ENCODE data around the gene ZNF44. TPM values are rescaled to one million over a fixed set of nuclear protein-coding genes. Genes with fewer than 3 reads are reported as not detected.

Gene ZNF44
- 10 to 100 TPM; 10.1 to 33.3 (median 16.6) TPM for total RNA-seq
- polyA plus RNA-seq = 10 to 100 TPM in 1 of 2 donors, 1 to 10 TPM in 1; 9.0 to 11.1 TPM
- long read RNA-seq, donor 1, transcript ZNF44-202 (4 exons, 2,119 nt) = major isoform, 19 of 47 reads
- long read RNA-seq, donor 1, partial matches to known transcripts = 9 of 47 reads
- long read RNA-seq, donor 1, other reads (novel, unspliced or antisense) = 19 of 47 reads
- long read RNA-seq, donor 2, transcript ZNF44-202 (4 exons, 2,119 nt) = major isoform, 7 of 8 reads
- long read RNA-seq, donor 2, partial matches to known transcripts = 0 of 8 reads
- long read RNA-seq, donor 2, other reads (novel, unspliced or antisense) = 0 of 8 reads
- long read RNA-seq, donor 3, partial matches to known transcripts = 1 of 16 reads
- long read RNA-seq, donor 3, other reads (novel, unspliced or antisense) = 12 of 16 reads

DNA sequence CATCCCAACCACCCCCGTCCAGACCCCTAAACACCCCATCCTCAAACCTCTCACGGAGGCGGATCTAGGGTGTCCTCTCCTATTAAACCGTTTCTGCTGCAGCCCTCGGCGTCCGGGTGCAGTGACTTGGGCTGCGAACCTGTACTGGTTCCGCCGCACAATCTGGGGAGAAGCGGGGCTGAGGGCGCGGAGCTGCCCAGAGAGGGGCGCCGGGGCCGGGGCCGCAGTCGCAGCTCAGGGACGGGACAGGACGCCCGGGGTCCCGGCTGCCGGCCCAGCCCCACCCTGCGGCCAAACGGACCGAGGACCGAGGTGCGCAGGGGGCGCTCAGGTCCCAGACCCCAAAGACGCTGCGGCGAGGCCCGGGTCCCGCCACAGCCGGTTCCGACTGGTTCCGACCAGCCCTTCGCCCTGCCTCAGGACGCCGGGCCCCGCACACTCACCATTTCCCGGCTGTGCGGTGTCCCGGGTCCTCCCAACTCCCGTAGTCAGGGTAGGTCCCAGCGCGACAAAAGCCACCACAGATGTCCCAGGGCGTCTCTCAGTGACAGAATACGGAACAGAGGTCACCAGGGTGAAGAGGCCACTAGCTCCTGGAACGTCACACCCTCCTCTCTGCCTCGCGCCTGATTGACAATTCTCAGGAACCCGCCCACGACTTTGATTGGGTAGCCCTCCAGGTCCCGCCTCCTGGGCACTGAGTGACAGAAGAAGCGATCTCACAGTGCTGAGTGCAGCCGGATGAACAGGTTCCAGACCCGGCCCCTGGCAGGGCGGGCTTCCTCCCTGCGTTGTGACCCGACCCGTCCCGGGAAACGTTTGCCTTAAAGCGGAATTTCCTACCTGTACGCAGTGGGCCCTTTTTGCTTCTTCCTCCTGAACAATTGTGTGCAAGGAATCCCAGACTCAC lies at the start of gene ZNF44:
Gene ZNF44, minus strand, starts transcription at position 635 of the 910 bp plus-strand sequence. Its CDS starts 189 bp downstream, at position 446.
- 0 to 1% (median 0%) methylated on average over 63 to 66 of the region's 66 CpGs for WGBS, 3 donors
- Histone ChIP-seq H3K4me1 (ENCODE audit: insufficient read depth) (peaks cover 8% of the 10 kb centered on the region), H3K9me3 (no peaks in the 10 kb centered on the region), H3K27ac (peak within 1 kb of the TSS; percentile 59 to 91), H3K4me3 (peak within 1 kb of the TSS; percentile 91), H3K27me3 (no peaks in the 10 kb centered on the region), H3K36me3 (no peaks in the 10 kb centered on the region)
- intact Hi-C loops (cut with DNase I) = loop anchor here in 1 of 4 donors (5.0 kb wide), 1 partner anchor 73 kb away; the partner anchor contains the start of gene ZNF442
- peak; percentile 96 to 98 (median 98) for DNase-seq
- TF ChIP-seq EP300 (IDR thresholded peaks at IDR 0.05) = no peak
- TF ChIP-seq, protein P1, sequence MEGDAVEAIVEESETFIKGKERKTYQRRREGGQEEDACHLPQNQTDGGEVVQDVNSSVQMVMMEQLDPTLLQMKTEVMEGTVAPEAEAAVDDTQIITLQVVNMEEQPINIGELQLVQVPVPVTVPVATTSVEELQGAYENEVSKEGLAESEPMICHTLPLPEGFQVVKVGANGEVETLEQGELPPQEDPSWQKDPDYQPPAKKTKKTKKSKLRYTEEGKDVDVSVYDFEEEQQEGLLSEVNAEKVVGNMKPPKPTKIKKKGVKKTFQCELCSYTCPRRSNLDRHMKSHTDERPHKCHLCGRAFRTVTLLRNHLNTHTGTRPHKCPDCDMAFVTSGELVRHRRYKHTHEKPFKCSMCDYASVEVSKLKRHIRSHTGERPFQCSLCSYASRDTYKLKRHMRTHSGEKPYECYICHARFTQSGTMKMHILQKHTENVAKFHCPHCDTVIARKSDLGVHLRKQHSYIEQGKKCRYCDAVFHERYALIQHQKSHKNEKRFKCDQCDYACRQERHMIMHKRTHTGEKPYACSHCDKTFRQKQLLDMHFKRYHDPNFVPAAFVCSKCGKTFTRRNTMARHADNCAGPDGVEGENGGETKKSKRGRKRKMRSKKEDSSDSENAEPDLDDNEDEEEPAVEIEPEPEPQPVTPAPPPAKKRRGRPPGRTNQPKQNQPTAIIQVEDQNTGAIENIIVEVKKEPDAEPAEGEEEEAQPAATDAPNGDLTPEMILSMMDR (IDR thresholded peaks at IDR 0.05) = peak in 1 of 3 donors; percentile 16
- TF ChIP-seq POLR2A (IDR thresholded peaks at IDR 0.05) = peak; percentile 71

GRCh38 chr19:12333162-12334159 lies 38.8 kb upstream of the ZNF44 start, which contains the start of gene ZNF563:
ZNF563 (minus strand) TSS chr19:12333633; CDS start chr19:12333482, 151 bp downstream.
- TF ChIP-seq POLR2A (IDR thresholded peaks at IDR 0.05) = peak; percentile 85
- TF ChIP-seq EP300 (IDR thresholded peaks at IDR 0.05) = no peak
- TF ChIP-seq, protein P1 (IDR thresholded peaks at IDR 0.05) = peak in 1 of 3 donors; percentile 13
- WGBS, 3 donors = 1% methylated on average over 46 to 55 of the region's 55 CpGs
- H3K4me1 ChIP-seq (ENCODE audit: insufficient read depth) = peaks cover 5% of the 10 kb centered on the region
- DNase-seq = peak; percentile 97 to 98 (median 98)
- intact Hi-C loops (cut with DNase I) = no loop called here
- no peaks in the 10 kb centered on the region for H3K9me3 ChIP-seq
- peak within 1 kb of the TSS; percentile 62 to 86 for H3K27ac ChIP-seq
- H3K4me3 ChIP-seq = peak within 1 kb of the TSS; percentile 95
- H3K36me3 ChIP-seq = no peaks in the 10 kb centered on the region
- H3K27me3 ChIP-seq = no peaks in the 10 kb centered on the region

GRCh38 chr19:12331211-12331941 lies 36.7 kb upstream of the ZNF44 start:
- peaks cover 5% of the 10 kb centered on the region for H3K4me1 ChIP-seq (ENCODE audit: insufficient read depth)
- no peaks in the 10 kb centered on the region for H3K9me3 ChIP-seq
- H3K36me3 ChIP-seq = no peaks in the 10 kb centered on the region
- TF ChIP-seq EP300 (IDR thresholded peaks at IDR 0.05) (no peak), POLR2A (IDR thresholded peaks at IDR 0.05) (no peak)
- TF ChIP-seq, protein P1 (IDR thresholded peaks at IDR 0.05) = no peak
- H3K27ac ChIP-seq = no peak overlapping the region
- no peak overlapping the region for H3K4me3 ChIP-seq
- H3K27me3 ChIP-seq = no peaks in the 10 kb centered on the region
- no peak for DNase-seq
- 75 to 78% (median 76%) methylated on average over 4 of the region's 4 CpGs for WGBS, 3 donors
- intact Hi-C loops (cut with DNase I) = no loop called here
